Stimulated activated CD4-positive, alpha-beta T cell treated with anti-CD3 and anti-CD28 coated beads, Interleukin-15, amount 100 ng/mL, for 48 hours (primary cell): ENCODE results near the gene ANTXR2.

Experiments
- DNase-seq, 2 donors: peaks; one replicate each; pipeline ENCODE4 v3.0.0-alpha.2; 2020; ENCODE audit warnings: low read depth in 2 of 2

Gene ANTXR2

GRCh38 chr4:80069837-80070731 lies 2.9 kb downstream of the ANTXR2 start:
- DNase-seq, result no peak

DNA sequence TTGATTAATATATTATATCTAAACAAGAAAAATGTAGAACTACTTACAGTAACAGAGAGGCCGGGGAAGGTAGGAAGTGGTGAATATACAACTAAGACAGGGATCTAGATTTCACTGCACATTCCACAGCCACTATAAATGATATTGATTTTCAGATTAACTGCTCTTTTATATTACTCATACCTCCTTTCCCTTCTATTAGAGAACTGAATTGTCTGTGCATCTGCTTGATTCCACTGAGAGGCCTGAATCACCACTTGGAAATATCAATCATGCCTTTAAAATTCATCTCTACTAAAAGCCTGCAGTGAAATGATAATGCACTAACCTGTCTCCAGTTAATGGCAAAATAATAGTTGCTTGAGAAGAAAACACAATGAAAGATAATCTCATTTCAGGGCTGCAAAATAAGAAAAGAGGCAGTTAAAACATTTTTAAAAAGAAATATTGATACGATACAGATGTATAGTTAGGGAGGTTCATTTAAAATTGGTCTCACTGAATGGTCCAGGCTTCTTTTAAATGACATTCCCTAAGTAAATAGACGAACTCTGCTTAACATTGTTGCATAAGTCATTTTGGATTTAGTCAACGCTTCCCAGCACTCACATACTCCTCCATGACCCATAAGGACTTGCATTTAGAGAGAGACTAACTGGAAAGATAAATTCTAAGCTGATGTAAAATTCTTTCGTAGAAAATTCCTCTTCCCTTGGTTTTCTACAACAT lies 3.8 kb downstream of the ANTXR2 start:
- DNase-seq, result no peak

- DNase-seq, result no peak
Observed at GRCh38 chr4:80065601-80066000, 7.4 kb downstream of the ANTXR2 start.

DNA sequence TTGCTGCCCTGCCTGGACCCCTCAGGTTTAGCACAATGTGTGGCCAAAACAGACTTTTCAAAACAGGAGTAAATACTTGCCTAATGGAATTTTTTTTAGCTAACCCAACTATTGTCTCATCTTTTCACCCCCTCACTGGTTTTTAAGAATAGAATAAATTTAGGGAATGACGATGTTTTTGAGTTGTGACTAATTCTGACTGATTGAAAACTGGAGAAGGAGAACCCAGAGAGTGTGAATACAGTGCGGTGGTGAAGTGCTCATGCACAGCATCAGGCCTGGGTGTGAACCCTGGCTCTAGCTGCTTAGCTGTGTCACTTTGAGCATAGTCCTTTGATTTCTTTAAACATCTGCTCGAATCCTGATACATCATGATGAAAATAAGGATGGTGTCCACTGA lies 10.5 kb downstream of the ANTXR2 start:
- DNase-seq, result no peak

DNA sequence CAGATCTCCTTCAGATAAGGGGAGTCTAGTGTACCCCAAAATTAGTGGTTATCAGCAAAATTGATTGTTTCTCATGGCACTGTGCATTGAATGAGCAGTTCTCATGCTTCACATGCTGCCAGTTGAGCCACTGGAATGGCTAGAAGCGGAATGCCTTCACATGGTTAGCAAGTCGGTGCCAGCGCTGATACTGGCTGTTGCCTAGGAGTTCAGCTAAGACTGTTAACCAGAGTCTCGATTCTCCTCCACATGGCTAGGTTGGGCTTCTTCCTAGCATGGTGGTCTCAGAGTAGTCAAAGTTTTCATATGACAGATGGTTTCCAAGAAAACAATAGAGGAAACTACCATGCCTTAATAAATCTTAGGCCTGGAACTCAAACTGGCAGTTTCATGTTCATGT lies 12.2 kb downstream of the ANTXR2 start:
- no peak for DNase-seq

- DNase-seq, result no peak
Observed at GRCh38 chr4:80058740-80059139, 14.3 kb downstream of the ANTXR2 start.

- DNase-seq, result no peak
Observed at GRCh38 chr4:80054375-80054774, 18.7 kb downstream of the ANTXR2 start.

GRCh38 chr4:80053140-80053910 lies 19.7 kb downstream of the ANTXR2 start:
- no peak for DNase-seq

DNA sequence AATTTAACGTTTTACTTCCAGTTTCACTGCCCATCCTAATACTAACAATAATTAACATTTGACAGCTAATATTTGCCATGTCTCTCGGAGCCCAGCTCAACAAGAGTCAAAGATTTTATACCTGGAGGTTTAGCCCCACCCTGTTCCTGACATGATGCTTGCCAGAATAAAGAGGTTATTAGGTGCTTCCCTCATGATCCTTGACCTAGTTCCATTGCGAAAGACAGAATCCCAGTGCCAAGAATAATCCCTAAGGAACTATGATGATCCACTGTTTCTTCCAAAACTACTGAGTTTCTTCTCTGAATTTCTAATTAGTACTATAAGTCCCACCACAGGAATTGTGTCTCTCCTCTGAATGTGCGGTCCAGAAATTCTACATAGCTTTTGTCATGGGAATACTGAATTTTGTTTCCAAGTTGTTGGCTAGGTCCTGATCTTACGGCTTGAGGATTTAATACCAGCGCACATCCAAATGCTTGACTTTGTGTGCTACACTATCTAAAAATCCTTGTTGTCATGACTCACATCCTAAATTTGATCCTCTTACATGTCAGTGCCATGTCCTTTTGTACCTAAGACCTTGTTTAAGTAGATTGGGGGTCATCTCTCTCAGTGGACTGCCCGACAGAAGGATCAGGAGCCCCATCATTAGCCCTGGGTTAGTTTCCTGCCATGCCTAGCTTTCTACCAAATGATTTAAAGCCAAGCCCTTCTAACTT lies 23.1 kb downstream of the ANTXR2 start:
- DNase-seq, result no peak

DNA sequence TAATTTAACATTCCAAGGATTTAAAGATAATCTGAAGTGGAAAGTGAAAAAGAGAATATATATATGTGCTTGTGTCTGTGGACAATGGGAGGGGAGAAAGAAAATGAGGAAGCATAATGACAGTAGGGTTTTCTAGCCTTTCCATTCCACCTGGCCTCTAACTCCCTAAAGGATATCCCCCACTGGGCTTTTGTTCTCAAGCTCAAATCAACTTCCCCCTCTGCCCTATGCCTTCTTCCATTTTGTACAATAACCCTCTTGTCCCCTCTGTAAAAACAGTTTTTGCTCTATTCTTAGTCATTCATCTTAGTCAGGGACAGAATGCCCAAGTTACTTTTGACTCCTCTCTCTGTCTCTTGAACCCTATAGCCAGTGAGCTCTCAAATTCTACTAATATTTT lies 23.6 kb downstream of the ANTXR2 start:
- no peak for DNase-seq

GRCh38 chr4:80045786-80046185 lies 27.2 kb downstream of the ANTXR2 start:
- no peak for DNase-seq

DNA sequence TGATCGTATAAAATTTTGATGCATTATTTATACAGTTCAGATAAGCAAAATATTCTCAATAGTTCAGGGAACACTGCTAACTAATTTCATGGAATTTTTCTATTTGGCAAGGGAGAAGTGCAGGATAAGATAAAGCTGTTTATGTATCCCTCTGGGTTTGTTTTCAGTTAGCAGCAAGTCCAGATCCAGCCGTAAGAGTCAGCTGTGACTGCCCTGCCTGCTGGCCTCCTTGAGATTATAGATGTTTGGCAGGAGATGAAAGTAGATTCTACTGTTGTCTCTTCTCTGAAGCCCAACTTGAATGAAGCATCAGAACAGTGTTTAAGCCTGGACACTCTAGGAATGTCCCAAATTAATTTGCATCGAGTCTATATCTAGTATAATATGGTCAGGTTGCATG lies 29.5 kb downstream of the ANTXR2 start:
- no peak for DNase-seq

- no peak for DNase-seq
Observed at GRCh38 chr4:80042821-80043220, 30.2 kb downstream of the ANTXR2 start.

DNA sequence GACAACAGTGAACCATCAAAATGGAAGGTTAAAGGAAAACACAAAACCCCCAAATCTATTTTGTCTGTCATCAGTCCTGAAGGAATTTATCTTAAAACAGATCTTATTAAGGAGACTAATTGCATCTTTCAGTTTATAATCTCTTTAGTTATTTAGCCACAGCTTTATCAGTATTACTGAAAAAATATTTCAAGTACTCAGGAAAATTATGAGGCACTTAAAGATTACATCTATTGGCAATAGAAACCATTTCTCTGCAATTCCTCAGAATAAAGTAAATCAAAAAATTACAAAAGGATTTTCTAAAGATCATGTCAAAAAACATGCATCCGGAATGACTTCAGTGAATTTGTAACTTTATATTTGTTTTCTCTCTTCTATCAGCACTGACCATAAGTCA lies 35.2 kb downstream of the ANTXR2 start:
- no peak for DNase-seq

GRCh38 chr4:80036949-80037685 lies 35.9 kb downstream of the ANTXR2 start:
- DNase-seq, result no peak

DNA sequence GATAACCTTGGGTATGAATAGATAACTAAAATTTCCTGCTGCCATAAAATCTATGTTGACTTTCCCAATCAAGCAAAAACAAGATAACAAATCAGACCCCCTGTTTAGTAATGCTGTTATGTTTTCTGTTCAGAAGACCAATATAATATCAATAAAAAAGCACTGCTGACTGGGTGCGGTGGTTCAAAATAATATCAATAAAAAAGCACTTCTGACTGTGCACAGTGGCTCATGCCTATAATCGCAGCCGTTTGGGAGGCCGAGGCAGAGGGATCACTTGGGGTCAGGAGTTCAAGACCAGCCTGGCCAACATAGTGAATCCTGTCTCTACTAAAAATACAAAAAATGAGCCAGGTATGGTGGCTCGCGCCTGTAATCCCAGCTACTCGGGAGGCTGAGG lies 36.7 kb downstream of the ANTXR2 start:
- DNase-seq, result no peak

DNA sequence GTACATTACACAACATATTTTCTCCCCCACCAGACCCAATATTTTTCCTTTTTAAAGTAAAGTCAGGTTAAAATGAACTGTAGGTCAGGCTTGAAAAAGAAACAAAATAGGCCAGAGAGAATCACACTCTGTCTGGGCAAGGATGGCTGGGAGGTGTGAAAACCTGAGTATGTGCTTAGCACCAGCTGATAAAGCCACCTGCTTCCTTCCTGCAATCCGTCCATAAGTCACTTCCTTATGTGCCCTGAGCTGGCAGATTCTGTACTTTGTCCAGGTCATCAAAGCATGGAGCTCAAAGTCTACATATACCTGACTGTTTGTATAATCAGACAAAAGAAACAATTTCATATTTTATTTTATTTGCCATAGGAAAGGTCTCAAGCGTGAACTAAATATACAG lies 37.7 kb downstream of the ANTXR2 start:
- DNase-seq, result no peak

DNA sequence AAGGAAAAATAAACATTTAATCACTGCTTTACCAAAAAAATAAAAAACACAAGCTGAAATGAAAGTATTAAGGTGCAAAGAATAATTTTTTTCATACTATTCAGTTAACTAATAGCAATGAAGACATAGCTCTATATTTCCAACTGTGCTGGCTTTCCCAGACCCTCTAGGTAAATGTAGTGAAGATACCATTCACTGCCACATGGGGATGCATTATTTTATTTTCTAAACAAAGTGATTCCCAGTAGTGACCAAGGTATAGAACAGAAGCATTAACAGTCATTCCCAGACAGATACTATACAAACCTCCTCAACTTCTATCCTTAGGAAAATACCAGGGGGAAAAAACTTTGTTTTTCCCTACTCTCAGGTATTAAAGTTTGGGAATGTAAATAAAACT lies 39.4 kb downstream of the ANTXR2 start:
- DNase-seq, result no peak

GRCh38 chr4:80029364-80029763 lies 43.7 kb downstream of the ANTXR2 start:
- no peak for DNase-seq

DNA sequence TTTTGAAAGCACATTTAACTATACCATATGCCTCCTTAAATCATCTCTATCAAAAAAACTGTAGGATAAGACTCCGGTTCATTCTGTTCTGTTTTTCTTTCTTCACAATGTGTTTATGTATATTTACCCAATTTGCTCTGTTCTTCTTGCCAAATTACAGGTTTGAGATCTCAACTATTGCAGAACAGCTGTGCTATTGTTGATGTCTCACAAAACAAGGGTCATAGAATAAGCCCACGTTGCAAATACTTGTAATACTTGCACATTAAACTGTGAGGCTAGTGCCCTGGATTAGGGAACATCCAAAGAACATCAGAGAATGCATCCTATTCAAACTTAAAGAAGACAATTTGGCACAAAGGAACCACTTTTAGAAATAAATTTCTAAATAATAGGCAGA lies 45.4 kb downstream of the ANTXR2 start:
- no peak for DNase-seq

GRCh38 chr4:80026100-80026499 lies 46.9 kb downstream of the ANTXR2 start:
- no peak for DNase-seq
